Caco-2 (cell line): ENCODE results near the gene TSHZ2. TPM values are rescaled to one million over a fixed set of nuclear protein-coding genes. Genes with fewer than 3 reads are reported as not detected.

ENCODE experiments used
- BruUV-seq: library from RNA; stranded (reverse); fragments of 400-500 nt; replicated peaks from 2 replicates; lab custom pipeline; 2021; lab: Mats Ljungman, UMichigan
- CTCF ChIA-PET: fragments of 300-600 bp; sonication (Branson Sonifier 250); formaldehyde crosslinking; loops from one replicate; lab custom pipeline; 2022; ENCODE audit warnings: antibody characterized with exemption; lab: Charles Lee
- POLR2A ChIA-PET: fragments of 300-600 bp; sonication (Branson Sonifier 250); formaldehyde crosslinking; loops from one replicate; lab custom pipeline; 2022; ENCODE audit warnings: antibody characterized with exemption; lab: Charles Lee
- DNase-seq, 2 experiments: peaks; one replicate each; pipeline versions ENCODE4 v3.0.0 to v3.0.0-alpha.2; 2020 to 2022
- H3K27me3 ChIP-seq: replicated peaks from 2 replicates; pipeline ENCODE4 v1.6.0; 2011; ENCODE audit warnings: low read length; ENCODE audit not compliant: control insufficient read depth, insufficient read depth
- H3K36me3 ChIP-seq: 2 replicates; pipeline ENCODE4 v1.5.1; 2011; ENCODE audit warnings: low read length; ENCODE audit not compliant: control insufficient read depth, insufficient read depth
- H3K4me1 ChIP-seq: fragments of 250-450 bp; sonication (Bioruptor Pico); 2 replicates; pipeline ENCODE4 v1.5.1; 2020; ENCODE audit warnings: mild to moderate bottlenecking
- H3K4me3 ChIP-seq: 2 replicates; pipeline ENCODE4 v1.5.1; 2011; ENCODE audit warnings: low read depth, mild to moderate bottlenecking, control low read depth, low read length
- H3K9me3 ChIP-seq: fragments of 250-450 bp; sonication (Bioruptor Pico); 2 replicates; pipeline ENCODE4 v1.5.1; 2020; ENCODE audit warnings: mild to moderate bottlenecking, moderate library complexity
- H3K27ac Mint-ChIP-seq: one replicate; pipeline ENCODE4 v1.8.0; 2022; ENCODE audit warnings: mixed read lengths; ENCODE audit not compliant: unreplicated experiment
- H3K27me3 Mint-ChIP-seq: one replicate; pipeline ENCODE4 v1.8.0; 2022; ENCODE audit warnings: mixed read lengths; ENCODE audit not compliant: insufficient read depth, unreplicated experiment
- H3K36me3 Mint-ChIP-seq: one replicate; pipeline ENCODE4 v1.8.0; 2022; ENCODE audit warnings: mild to moderate bottlenecking, mixed read lengths; ENCODE audit not compliant: insufficient read depth, unreplicated experiment
- H3K4me1 Mint-ChIP-seq: one replicate; pipeline ENCODE4 v1.8.0; 2022; ENCODE audit warnings: low read depth, mixed read lengths; ENCODE audit not compliant: unreplicated experiment
- H3K4me3 Mint-ChIP-seq: one replicate; pipeline ENCODE4 v1.8.0; 2022; ENCODE audit warnings: mild to moderate bottlenecking, moderate library complexity, mixed read lengths; ENCODE audit not compliant: unreplicated experiment
- H3K9me3 Mint-ChIP-seq: one replicate; pipeline ENCODE4 v1.8.0; 2022; ENCODE audit warnings: mixed read lengths; ENCODE audit not compliant: unreplicated experiment
- CTCF ChIP-seq, 2 experiments: fragments of 200-600 bp in 1 of 2; IDR thresholded peaks; 1 replicate in 1 of 2; 2 replicates in 1 of 2; pipeline versions ENCODE4 v1.5.1 to v1.8.0; 2011 to 2022; ENCODE audit warnings: antibody characterized with exemption in 1 of 2, control low read depth in 1 of 2, inconsistent platforms in 1 of 2, low read depth in 1 of 2, low read length in 1 of 2, mild to moderate bottlenecking in 1 of 2, moderate library complexity in 1 of 2; ENCODE audit not compliant: insufficient read depth in 1 of 2, severe bottlenecking in 1 of 2, unreplicated experiment in 1 of 2
- intact Hi-C: fragments of 100-400 bp; cut with micrococcal nuclease; formaldehyde crosslinking; loops from one replicate; pipeline ENCODE4 v1.10.0; 2022; ENCODE audit not compliant: unreplicated experiment
- total RNA-seq: library from RNA; stranded (reverse); gene quantifications from 2 replicates; pipeline ENCODE4 v1.2.3, GENCODE V29; 2022

TSHZ2 gene
- total RNA-seq, 1 experiment from 2014 or later: 0.07 TPM

GRCh38 chr20:53011640-53012039, 39.5 kb downstream of the TSHZ2 start:
- ChIA-PET CTCF (no interaction called here), POLR2A (no interaction called here)
- Histone ChIP-seq H3K4me1 (no peaks in the 10 kb centered on the region), H3K4me3 (no peak overlapping the region), H3K27me3 (no peaks in the 10 kb centered on the region), H3K36me3 (no peaks in the 10 kb centered on the region), H3K9me3 (no peaks in the 10 kb centered on the region)
- DNase-seq: no peak
- no peaks in the 10 kb centered on the region for H3K4me1 Mint-ChIP-seq
- no peak overlapping the region for H3K4me3 Mint-ChIP-seq
- BruUV-seq: no TSS peak
- no peaks in the 10 kb centered on the region for H3K9me3 Mint-ChIP-seq
- intact Hi-C loops: no loop called here
- H3K27me3 Mint-ChIP-seq: peaks cover 9% of the 10 kb centered on the region
- no peak overlapping the region for H3K27ac Mint-ChIP-seq
- no peak for TF ChIP-seq CTCF (IDR thresholded peaks at IDR 0.05; ENCODE audit: insufficient read depth in 1 of 2, low read depth in 1 of 2, low read length in 1 of 2, severe bottlenecking in 1 of 2, unreplicated experiment in 1 of 2)
- H3K36me3 Mint-ChIP-seq: no peaks in the 10 kb centered on the region

GRCh38 chr20:53013183-53013582, 41.0 kb downstream of the TSHZ2 start:
- intact Hi-C loops: no loop called here
- ChIA-PET CTCF (interaction anchor here (0.6 kb wide), 1 partner anchor 226 kb away, joined by 3 read pairs; no protein-coding TSS in a partner anchor), POLR2A (no interaction called here)
- no peak overlapping the region for H3K4me3 ChIP-seq
- no peaks in the 10 kb centered on the region for H3K4me1 ChIP-seq
- H3K9me3 ChIP-seq: no peaks in the 10 kb centered on the region
- no TSS peak for BruUV-seq
- DNase-seq: no peak
- Mint-ChIP-seq H3K36me3 (no peaks in the 10 kb centered on the region), H3K4me3 (no peak overlapping the region), H3K4me1 (no peaks in the 10 kb centered on the region), H3K27ac (no peak overlapping the region), H3K9me3 (no peaks in the 10 kb centered on the region), H3K27me3 (peaks cover 9% of the 10 kb centered on the region)
- H3K36me3 ChIP-seq: no peaks in the 10 kb centered on the region
- no peaks in the 10 kb centered on the region for H3K27me3 ChIP-seq
- no peak for TF ChIP-seq CTCF (IDR thresholded peaks at IDR 0.05; ENCODE audit: insufficient read depth in 1 of 2, low read depth in 1 of 2, low read length in 1 of 2, severe bottlenecking in 1 of 2, unreplicated experiment in 1 of 2)

GRCh38 chr20:53013847-53014246, 41.7 kb downstream of the TSHZ2 start:
- Mint-ChIP-seq H3K4me1 (no peaks in the 10 kb centered on the region), H3K27me3 (peaks cover 9% of the 10 kb centered on the region), H3K27ac (no peak overlapping the region), H3K9me3 (no peaks in the 10 kb centered on the region), H3K4me3 (no peak overlapping the region), H3K36me3 (no peaks in the 10 kb centered on the region)
- BruUV-seq: no TSS peak
- CTCF ChIA-PET: interaction anchor here (0.6 kb wide), 1 partner anchor 225 kb away, joined by 3 read pairs; no protein-coding TSS in a partner anchor
- Histone ChIP-seq H3K4me3 (no peak overlapping the region), H3K36me3 (no peaks in the 10 kb centered on the region), H3K4me1 (no peaks in the 10 kb centered on the region), H3K9me3 (no peaks in the 10 kb centered on the region), H3K27me3 (no peaks in the 10 kb centered on the region)
- no peak for TF ChIP-seq CTCF (IDR thresholded peaks at IDR 0.05; ENCODE audit: insufficient read depth in 1 of 2, low read depth in 1 of 2, low read length in 1 of 2, severe bottlenecking in 1 of 2, unreplicated experiment in 1 of 2)
- intact Hi-C loops: no loop called here
- POLR2A ChIA-PET: no interaction called here
- DNase-seq: no peak
